Measurements from ENCODE around the gene NUP50.

DNA sequence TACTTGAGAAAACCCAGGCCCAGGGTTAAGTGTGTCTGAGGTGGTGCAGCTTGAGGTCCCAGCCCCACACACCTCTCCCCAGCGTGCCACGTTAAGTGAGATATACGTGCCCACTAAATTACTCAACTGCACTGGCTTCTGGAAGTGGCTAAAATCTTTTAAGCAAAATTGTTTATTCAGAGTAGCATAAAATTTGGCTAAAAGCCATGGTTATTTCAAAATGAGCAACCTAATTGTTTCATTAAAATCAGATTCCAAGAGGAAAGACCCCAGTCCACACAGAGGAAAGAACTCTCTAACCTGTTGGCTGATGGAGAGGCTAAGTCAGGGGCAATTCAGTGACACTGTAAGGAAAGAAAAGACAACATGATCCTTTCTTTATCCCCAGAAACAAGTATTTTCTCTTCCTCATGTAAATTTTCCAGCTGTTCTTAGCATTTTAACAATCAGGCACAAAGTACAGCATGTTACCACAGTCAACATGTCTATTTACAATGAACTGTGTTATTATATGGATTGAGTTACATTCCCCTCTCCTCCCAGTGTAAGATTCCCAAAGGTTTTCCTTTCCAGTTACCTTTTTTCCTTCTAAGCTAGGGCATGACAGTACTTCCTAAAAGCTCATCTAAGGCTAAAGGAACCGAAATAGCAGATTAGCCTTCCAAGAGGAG, 26.6 kb downstream of the NUP50 start:
- TF ChIP-seq, protein P1, sequence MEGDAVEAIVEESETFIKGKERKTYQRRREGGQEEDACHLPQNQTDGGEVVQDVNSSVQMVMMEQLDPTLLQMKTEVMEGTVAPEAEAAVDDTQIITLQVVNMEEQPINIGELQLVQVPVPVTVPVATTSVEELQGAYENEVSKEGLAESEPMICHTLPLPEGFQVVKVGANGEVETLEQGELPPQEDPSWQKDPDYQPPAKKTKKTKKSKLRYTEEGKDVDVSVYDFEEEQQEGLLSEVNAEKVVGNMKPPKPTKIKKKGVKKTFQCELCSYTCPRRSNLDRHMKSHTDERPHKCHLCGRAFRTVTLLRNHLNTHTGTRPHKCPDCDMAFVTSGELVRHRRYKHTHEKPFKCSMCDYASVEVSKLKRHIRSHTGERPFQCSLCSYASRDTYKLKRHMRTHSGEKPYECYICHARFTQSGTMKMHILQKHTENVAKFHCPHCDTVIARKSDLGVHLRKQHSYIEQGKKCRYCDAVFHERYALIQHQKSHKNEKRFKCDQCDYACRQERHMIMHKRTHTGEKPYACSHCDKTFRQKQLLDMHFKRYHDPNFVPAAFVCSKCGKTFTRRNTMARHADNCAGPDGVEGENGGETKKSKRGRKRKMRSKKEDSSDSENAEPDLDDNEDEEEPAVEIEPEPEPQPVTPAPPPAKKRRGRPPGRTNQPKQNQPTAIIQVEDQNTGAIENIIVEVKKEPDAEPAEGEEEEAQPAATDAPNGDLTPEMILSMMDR (IDR thresholded peaks at IDR 0.05), result no peak
- TF ChIP-seq POLR2A (IDR thresholded peaks at IDR 0.05), result no peak
- no peak for TF ChIP-seq POLR2AphosphoS5 (IDR thresholded peaks at IDR 0.05)

Data from sigmoid colon (tissue), 4 donors.